Measurements from ENCODE around the gene RASL10A. TPM values are rescaled to one million over a fixed set of nuclear protein-coding genes. Genes with fewer than 3 reads are reported as not detected.
A peak's percentile ranks its signal among the peaks of the same experiment; 100 is the strongest.
"Not testable (repeated sequence)": the region's sequence is repeated elsewhere in the genome, so short reads cannot be mapped to it uniquely, and the experiment has no call there.

The RASL10A gene, protein sequence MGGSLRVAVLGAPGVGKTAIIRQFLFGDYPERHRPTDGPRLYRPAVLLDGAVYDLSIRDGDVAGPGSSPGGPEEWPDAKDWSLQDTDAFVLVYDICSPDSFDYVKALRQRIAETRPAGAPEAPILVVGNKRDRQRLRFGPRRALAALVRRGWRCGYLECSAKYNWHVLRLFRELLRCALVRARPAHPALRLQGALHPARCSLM
- total RNA-seq: 1 to 10 TPM; 2.7 to 4.7 (median 4.3) TPM

DNA sequence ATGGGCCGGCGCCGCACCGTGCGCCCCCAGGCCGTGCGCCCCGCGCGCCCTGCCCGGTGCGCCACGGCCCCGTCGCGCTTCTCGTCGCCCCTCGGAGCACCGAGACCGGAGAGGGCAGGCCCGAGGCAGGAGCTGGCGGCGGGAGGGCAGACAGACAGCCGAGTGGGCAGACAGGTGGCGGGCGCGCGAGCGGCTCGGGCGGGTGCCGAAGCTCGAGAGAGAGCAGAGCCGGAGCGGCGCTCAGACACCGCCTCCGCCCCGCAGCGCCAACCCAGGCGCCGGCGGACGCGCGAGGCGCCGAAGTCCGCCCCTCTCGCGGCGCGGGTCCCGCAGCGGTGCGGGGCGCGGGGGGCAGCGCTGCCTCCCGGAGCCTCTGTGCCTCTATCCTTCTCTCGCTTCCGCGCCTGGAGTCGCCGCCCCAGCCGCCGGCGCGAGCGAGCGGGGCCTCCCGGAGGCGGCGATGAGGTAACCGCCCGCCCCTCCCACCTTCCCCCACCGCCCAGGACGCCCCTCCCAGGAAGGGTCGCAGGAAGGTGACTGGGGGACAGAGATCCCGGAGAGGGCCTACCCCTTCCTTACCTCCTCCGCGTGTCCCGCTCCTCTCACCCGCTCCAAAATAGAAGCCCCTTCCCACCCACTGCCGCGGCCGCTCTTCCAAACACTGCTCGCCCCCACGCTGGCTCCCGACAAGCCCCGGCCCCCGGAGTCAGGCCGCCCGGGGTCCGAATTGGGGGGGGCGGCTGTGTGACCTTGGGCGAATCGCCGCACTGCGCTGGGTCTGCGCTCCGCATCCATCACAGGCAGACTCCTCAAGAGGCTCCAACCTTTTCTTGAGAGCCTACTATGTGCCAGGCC lies at the start of gene RASL10A:
Gene RASL10A, minus strand, starts transcription at position 412 of the 855 bp plus-strand sequence. CDS start 451 bp downstream, outside the sequence.
- Histone ChIP-seq H3K27me3 (peaks cover 2 to 18% of the 10 kb centered on the region in 2 donors), H3K27ac (no peak within 1 kb of the TSS), H3K9me3 (no peaks in the 10 kb centered on the region), H3K36me3 (no peaks in the 10 kb centered on the region), H3K4me1 (peaks cover 17% of the 10 kb centered on the region in 2 donors), H3K4me3 (peak within 1 kb of the TSS; percentile 23 to 66 (median 50))
- TF ChIP-seq POLR2A (IDR thresholded peaks at IDR 0.05): no peak
- TF ChIP-seq, protein P1, sequence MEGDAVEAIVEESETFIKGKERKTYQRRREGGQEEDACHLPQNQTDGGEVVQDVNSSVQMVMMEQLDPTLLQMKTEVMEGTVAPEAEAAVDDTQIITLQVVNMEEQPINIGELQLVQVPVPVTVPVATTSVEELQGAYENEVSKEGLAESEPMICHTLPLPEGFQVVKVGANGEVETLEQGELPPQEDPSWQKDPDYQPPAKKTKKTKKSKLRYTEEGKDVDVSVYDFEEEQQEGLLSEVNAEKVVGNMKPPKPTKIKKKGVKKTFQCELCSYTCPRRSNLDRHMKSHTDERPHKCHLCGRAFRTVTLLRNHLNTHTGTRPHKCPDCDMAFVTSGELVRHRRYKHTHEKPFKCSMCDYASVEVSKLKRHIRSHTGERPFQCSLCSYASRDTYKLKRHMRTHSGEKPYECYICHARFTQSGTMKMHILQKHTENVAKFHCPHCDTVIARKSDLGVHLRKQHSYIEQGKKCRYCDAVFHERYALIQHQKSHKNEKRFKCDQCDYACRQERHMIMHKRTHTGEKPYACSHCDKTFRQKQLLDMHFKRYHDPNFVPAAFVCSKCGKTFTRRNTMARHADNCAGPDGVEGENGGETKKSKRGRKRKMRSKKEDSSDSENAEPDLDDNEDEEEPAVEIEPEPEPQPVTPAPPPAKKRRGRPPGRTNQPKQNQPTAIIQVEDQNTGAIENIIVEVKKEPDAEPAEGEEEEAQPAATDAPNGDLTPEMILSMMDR (IDR thresholded peaks at IDR 0.05): no peak
- TF ChIP-seq POLR2AphosphoS5 (IDR thresholded peaks at IDR 0.05): no peak
- no peak for DNase-seq (ENCODE audit: low spot score in 2 of 2)
- intact Hi-C loops (cut with DNase I; ENCODE audit: low total_unique reads): loop anchor here (10.0 kb wide), 1 partner anchor 449 kb away; the partner anchor contains the start of genes UQCR10 and ZMAT5

DNA sequence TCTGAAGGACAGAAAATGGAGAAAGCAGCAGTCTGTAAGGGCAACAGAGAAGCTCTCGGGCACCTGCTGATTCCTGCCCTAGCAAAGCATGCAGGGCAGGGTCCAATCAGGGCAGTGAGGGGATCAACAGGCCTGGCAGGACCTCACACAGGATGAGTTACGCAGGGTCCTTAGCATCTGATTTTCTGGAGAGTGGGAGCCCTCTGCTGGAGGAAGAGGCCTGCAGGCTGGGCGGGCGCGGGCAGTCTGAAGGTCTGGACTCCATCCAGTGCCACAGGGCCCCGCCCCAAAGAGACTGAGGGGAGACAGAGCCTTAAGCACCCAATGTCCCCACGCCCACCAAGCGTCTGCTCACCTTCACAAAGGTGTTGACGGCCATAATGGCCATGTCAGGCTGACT lies 44.0 kb upstream of the RASL10A start:
- no peak for TF ChIP-seq POLR2A (IDR thresholded peaks at IDR 0.05)
- TF ChIP-seq, protein P1 (IDR thresholded peaks at IDR 0.05): peak in 2 of 3 donors; percentile 64 to 66
- TF ChIP-seq POLR2AphosphoS5 (IDR thresholded peaks at IDR 0.05): no peak
- Histone ChIP-seq H3K4me3 (no peak overlapping the region), H3K27me3 (no peaks in the 10 kb centered on the region), H3K9me3 (no peaks in the 10 kb centered on the region), H3K36me3 (no peaks in the 10 kb centered on the region), H3K27ac (peak overlapping the region in 1 of 2 donors; percentile 11), H3K4me1 (no peaks in the 10 kb centered on the region)
- intact Hi-C loops (cut with DNase I; ENCODE audit: low total_unique reads): no loop called here
- DNase-seq (ENCODE audit: low spot score in 2 of 2): peak in 1 of 2 donors; percentile 62

DNA sequence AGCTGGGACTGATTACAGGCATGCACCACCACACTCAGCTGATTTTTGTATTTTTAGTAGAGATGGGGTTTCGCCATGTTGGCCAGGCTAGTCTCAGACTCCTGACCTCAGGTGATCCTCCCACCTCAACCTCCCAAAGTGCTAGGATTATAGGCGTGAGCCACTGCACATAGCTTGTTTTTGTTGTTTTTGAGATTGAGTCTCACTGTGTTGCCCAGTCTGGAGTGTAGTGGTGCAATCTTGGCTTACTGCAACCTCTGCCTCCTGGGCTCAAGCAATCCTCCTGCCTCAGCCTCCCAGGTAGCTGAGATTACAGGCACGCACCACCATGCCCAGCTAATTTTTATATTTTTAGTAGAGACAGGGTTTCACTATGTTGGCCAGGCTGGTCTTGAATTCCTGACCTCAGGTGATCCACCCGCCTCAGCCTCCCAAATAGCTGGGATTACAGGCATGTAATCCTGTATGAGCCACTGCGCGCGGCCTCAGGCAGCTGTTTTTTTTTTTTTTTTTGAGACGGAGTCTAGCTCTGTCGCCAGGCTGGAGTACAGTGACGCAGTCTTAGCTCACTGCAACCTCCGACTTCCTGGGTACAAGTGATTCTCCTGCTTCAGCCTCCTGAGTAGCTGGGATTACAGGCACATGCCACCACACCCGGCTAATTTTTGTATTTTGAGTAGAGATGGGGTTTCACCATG lies 41.8 kb upstream of the RASL10A start:
- H3K27ac ChIP-seq; H3K9me3 ChIP-seq; H3K4me1 ChIP-seq; H3K36me3 ChIP-seq; DNase-seq (ENCODE audit: low spot score in 2 of 2); H3K27me3 ChIP-seq; intact Hi-C loops (cut with DNase I; ENCODE audit: low total_unique reads); H3K4me3 ChIP-seq: not testable (repeated sequence)

DNA sequence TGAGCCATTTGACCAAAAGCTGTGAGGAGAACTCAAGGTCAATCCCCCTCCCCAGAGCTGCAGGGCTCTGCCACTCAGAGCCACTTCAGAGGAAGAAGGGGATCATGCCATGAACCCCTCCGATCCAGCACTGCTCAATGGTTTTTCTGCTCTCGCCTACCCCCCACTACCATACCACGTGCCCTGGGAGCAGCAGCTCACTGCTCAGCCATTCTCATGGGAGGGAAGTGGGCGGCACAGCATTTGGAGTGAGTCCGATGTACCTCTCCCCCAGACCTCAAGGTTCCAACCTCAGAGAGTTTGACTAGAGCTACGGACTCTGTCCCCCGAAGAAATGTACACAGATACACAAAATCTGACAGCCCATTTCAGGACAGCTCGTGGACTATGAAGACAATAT lies 38.4 kb upstream of the RASL10A start:
- Histone ChIP-seq H3K4me3 (no peak overlapping the region), H3K36me3 (no peaks in the 10 kb centered on the region), H3K9me3 (no peaks in the 10 kb centered on the region), H3K27ac (no peak overlapping the region), H3K4me1 (no peaks in the 10 kb centered on the region), H3K27me3 (no peaks in the 10 kb centered on the region)
- intact Hi-C loops (cut with DNase I; ENCODE audit: low total_unique reads): loop anchor here (1.0 kb wide), 1 partner anchor 24 kb away; no protein-coding TSS in a partner anchor
- DNase-seq (ENCODE audit: low spot score in 2 of 2): no peak
- TF ChIP-seq POLR2AphosphoS5 (IDR thresholded peaks at IDR 0.05) (no peak), POLR2A (IDR thresholded peaks at IDR 0.05) (no peak)
- TF ChIP-seq, protein P1 (IDR thresholded peaks at IDR 0.05): no peak

DNA sequence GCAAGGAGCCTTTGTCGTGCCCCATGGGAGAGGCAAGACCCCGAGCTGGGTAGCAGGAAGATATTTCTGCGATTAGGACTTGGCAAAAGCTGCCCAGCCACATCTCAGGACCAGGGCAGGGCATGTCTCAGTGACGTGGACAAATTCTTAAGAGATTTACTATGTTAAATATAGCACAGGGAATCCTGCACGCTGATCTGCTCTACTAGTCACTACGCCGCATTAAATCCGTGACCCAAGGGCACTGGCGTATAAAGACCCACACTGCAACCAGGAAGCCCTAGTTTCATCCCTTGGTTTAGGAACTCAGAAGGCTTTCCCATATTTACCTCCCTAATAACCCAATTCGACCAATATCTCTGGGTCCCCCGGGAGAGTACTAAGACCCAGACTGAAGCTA lies 37.8 kb upstream of the RASL10A start:
- Histone ChIP-seq H3K27me3 (no peaks in the 10 kb centered on the region), H3K4me1 (no peaks in the 10 kb centered on the region), H3K36me3 (peaks cover 1% of the 10 kb centered on the region), H3K27ac (no peak overlapping the region), H3K9me3 (no peaks in the 10 kb centered on the region), H3K4me3 (no peak overlapping the region)
- no peak for DNase-seq (ENCODE audit: low spot score in 2 of 2)
- intact Hi-C loops (cut with DNase I; ENCODE audit: low total_unique reads): no loop called here
- TF ChIP-seq POLR2AphosphoS5 (IDR thresholded peaks at IDR 0.05): no peak
- TF ChIP-seq, protein P1 (IDR thresholded peaks at IDR 0.05): no peak
- TF ChIP-seq POLR2A (IDR thresholded peaks at IDR 0.05): no peak
